ENCODE measurements around the gene ZBTB22.
A peak's percentile ranks its signal among the peaks of the same experiment; 100 is the strongest.

The ZBTB22 gene

DNA sequence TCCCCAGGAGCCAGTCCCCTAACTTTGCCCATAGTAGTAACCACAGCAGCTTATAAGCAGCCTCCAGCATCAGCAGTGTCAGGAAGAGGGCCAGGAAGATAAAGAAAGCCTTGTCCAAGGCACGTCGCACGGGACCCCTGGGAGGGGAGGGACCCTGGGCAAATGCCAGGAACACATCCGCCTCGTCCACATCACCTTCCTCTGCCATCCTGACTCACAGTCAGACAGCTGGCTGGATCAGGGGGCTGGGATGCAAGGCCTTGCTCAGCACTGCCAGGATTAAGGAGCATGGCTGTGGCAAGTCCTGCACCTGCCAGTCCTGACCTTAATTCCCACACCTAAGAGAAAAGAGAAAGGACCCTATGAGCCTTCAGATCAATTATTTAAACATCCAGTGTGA, 11.5 kb upstream of the ZBTB22 start:
- no peak for DNase-seq

DNA sequence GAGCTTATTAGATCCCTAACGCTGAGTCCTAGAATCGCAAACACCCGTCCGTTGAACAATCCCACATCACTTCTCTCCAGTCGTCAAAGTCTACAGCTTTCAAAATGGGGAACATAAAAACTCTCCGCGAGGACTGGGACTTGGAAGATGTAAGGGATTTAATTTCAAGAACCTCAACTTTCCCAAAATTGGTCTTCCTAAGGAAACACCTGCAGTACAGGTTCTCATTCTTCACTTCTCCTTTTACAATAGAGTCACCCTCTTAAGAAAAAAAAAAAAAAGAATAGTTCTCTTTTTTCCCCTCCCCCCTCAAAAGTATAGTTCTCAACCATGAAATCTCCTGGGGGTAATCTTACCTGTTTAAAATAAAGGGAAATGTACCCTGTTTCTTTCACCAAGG, 6.6 kb upstream of the ZBTB22 start:
- no peak for DNase-seq

DNA sequence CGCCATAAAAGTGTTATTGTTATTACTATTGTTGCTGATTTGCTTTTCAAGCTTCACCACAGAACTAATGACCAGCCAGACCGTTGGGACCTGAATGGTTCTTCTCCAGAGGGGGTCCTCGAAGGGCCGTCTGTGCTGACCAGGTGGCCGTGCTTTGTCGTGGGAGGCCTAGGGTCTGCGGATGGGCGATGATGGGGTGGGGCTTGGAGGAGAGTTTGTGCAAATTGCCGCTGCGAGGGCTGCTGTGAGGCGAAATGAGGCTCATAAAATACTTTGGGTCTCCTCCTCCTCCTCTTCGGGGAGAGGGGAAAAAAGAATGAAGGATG, 6.0 kb upstream of the ZBTB22 start:
- DNase-seq, result peak; percentile 50

DNA sequence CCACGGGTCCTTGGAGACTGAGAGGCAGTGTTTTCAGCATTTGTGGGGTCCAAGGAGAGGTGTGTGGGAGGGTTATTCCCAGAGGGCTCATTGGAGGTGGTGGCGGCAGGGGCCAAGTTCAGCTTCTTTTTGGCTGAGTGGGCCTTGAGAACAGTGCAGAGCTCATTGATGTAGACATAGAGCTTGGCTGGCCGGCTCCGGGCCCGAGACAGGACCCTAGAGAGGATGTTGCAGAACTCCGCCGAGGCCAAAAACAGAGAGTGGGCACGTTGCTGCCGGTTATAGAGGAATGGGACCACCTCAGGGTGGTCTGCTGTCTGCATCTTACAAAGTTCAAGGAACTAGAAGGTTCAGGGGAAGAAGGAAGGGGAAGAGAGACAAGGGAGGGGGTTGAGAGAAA, 3.7 kb upstream of the ZBTB22 start:
- no peak for DNase-seq

DNA sequence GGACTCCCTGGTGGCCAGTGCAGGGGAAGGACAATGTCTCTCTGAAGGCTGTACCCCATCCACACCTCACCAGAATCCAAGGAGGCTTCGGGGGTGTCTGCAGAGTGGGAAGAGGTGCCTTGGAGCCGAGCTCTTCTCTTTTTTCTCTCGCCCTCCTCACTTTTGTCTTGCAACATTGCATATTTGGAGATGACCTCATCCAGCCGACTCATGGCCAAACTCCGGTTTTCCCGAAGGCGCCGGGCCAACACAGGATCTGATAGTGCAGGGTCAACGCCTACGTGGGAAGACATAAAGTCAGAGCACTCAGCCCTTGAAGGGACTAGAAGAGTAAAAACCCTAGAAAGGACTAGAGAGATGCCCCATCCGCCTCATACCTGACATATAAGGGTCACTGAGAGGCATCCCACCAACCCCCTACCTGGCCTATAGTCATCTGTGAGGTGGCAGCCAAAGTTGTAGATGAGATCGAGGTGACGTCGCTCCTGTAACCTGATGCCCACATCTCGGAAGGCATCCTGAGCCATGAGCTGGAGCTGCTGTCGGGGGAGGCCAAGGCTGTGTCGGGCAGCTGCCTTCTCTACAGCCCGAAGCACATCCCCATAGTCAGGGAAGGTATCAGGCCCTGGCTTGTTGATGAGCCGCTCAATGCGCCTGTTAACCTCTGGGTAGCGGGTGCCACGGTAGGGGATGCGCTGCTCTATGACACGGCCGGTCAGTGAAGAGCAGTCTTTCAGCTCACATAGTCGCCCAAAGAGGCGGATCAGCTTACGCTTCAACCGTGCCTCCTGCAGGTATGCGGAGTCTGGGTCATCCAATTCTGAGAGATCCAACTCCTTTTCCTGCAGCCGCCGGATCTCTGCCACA, 3.0 kb upstream of the ZBTB22 start:
- no peak for DNase-seq

DNA sequence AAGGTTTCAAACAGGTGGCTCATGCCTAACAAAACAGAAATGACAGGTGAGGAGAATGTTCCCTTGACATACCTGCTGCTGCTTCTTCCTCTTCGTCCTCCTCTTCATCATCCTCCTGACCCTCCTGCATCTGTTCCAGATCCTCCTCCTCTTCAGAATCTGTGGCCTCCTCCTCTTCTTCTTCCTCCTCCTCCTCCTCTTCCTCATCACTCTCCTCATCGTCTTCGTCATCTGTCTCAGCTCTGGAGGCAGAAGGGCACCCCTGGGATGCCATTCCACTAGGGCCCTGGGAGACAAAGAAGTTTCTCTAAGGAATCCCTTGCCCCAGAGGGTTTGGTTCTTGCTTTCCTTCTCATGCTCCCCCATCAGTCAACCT, 2.4 kb upstream of the ZBTB22 start:
- no peak for DNase-seq

DNA sequence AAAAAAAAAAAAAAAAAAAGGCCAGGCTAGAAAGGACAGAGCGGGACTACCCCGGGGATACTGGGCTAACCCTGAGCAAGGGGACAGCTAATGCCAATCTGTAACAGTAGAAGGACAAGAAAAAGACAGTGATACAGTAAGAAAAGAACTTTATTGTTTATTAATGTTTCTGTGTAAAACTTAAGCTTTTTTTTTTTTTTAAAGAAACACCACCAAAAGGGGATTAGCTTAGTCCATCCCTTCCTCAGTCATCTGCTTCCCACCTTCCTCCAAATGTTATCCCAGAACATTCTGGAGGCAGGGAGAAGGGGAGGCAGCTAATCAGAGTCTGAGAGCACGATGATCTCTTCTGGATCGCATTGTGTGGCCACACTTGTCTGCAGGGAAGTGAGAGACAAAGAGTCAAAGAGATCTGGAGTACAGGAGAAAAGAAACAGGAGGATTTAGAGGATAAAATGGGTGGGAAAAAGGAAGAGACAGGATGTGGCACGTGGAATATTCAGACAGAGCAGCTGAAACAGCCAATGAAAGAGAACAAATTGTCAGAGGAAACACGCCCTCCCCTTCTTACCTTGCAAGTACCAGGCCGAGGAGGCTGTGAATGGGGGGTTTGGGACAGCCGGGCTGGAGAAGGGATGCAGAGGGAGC, 1.0 kb upstream of the ZBTB22 start:
- DNase-seq, result no peak

DNA sequence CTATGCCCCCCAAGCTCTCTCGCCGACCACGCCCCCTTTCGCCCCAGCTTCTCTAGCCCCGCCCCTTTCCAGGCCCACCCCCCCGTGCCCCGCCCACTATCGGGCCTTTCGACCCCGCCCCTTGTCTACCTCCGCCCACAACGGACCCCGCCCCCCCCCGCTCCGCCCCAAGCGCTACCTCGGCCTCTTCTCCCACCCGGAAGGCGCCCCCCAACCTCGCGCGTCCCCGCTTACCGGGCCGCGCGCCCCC, 200 bp downstream of the ZBTB22 start:
- DNase-seq, result no peak

DNA sequence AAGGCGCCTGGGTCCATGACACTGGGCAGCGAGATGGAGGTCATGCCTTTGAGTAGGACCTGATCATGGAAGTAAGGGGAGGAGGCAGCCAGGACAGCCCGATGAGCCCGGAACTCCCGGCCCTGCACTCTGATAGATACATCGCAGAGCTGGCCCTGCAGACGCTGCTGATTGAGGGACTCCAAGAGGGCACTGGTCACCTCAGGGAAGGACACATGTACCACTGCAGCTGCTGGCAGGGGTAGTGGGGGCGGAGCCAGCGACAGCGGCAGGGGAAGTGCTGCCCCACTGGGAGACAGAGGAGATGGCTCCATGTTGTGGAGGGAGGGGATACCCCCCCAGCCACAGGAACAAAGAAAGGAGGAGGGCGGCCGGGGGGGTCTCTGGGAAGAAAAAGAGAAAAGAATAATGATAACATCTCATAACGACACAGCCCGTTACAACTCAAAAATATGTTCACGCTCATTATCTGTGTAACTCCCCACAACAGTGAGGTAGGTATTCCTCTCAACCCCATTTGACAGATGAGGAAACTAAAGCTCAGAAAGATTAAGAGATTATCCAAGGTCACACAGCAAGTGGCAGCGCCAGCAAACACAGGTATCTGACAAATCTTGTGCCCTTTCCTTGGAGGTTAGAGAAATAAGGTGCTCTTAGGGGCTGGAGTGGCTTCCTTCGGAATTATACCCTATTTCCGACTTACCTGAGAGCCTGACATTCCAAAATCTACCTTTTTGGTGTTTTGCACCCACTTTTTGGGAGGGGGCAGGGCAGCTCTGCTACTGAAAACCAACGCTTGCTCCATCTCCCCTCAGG, 733 bp downstream of the ZBTB22 start:
- DNase-seq, result no peak

DNA sequence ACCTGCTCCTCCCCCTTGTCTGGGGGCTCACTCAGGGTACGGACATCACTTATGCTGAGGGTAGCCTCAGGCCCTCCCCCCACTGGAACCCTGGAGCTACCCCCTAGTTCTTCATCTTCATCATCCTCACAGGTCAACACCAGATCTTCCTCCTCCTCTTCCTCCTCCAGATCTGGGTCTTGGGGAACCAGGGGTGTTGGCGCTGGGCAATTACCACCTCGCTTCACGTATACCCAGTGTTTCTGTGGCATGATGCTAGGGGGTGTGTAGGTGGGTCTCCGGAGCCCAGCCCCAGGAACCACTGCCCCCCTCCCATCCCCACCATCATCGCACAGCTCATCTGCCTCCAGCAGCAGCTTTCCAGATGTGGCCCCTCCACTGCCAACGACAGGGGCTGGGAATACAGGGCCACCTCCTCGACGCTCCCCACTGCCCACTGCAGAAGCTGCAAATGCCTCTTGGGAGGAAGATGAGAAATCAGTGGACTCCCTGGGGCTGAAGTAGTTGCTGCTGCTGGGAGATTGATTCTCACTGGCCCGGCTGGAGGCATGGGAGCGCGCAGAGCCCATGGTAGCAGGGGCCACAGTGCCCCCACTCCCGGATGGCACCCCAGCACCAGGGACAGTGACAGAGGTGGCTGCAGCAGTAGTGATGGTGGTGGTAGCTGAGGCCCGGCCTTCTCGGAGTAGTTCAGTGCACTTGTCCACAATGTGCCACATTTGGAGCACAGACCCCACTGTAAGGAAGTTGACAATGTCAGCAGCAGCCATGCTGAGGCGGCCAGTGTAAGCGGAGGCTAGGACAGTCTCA, 1.5 kb downstream of the ZBTB22 start:
- no peak for DNase-seq

DNA sequence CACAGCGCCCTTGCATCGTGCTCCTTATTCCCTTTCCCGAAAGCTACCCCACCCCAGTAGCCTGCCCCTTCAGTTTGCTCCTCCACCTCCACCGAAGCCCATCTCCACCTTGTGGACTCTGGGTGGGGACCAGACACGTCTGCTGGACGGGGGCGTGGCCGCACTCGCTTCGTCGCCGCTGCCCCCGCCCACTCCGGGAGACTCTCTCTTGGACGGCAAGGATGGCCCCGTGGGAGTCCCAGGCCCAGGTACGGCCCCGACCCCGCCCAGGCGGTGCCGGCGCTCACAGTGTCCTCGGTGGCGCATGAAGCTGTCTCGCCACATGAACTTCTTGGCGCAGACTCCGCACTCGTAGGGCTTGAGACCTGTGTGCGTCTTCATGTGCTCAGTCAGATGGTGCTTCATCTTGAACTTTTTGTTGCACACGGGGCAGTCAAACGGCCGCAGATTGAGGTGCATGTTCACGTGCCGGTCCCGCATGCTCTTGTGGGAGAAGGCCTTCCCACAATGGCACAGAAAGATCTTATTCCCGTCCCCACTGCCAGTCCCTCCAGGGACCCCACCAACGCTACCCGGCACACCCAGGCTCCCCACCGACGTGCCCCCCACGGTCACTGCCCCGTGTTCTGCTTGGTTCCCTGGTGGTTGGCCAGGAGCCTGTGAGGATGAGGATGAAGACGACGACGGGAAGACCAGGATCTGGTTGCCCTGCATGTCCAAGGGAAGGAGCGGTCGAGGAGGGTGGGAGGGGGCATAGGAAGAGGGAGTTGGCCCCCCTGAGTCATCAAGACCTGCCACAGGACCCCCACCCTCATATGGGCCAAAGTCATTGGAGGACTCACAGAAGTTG, 2.4 kb downstream of the ZBTB22 start:
- no peak for DNase-seq

DNA sequence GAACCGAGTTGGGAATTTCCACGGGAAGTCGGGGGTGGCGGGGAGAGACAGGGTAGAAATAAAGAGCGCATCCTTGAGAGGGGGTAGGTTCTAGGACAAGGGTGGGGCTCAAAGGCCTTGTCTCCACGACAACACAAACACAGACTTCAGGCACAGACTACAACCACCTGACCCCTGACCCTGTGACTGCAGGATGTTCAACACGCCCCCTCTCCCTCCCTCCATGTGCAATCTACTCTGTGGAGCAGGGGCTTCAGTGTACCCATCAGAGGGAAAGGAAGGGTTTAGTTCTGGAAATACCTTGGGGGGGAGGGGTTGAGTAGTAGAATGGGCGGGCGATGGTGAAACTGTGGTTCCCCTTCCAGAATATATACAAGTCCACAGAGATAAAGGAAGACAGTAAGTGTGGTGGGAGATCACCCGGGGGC, 3.0 kb downstream of the ZBTB22 start:
- peak; percentile 50 for DNase-seq

DNA sequence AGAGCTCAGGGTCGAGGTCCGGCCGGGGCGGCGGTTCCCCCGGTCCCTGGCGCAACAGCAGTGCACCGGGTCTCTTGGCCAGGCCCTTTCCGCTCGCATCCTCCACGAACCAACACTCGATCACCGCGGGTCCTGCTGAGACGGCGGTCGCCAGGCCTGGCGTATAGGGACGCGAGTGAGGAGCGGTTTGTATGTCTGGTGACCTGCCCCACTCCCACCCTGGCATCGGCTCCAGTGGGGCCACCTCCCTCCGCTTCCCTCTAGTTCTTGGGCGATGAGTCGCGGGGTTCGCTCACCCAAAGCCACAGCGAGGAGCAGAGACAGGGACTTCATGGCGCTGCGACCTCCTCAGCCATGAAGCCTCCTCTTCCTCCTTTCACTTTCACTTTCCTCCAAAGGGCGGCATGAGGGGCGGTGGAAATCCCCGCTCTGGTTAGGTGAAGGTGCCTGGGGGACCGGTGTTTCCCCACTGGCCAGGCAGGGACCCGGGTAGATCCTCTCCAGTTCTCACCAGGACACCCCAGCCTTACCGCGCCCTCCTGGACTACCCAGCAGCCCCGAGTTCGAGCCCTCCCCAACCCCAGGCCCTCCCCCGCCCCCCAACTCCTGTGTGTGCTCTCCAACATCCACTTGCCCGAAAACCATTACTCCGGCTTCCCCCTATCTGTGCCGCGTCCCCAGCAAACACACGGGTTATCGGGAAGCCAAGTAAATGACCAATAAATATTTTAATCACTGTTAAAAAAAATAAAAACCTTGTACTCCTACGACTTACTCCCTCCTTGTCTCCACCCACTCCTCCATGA, 3.6 kb downstream of the ZBTB22 start, which contains the start of gene TAPBP:
Gene TAPBP (minus strand): TSS at position 370 of the 806 bp plus-strand sequence. CDS start 37 bp downstream, at position 333.
- peak; percentile 50 for DNase-seq

DNA sequence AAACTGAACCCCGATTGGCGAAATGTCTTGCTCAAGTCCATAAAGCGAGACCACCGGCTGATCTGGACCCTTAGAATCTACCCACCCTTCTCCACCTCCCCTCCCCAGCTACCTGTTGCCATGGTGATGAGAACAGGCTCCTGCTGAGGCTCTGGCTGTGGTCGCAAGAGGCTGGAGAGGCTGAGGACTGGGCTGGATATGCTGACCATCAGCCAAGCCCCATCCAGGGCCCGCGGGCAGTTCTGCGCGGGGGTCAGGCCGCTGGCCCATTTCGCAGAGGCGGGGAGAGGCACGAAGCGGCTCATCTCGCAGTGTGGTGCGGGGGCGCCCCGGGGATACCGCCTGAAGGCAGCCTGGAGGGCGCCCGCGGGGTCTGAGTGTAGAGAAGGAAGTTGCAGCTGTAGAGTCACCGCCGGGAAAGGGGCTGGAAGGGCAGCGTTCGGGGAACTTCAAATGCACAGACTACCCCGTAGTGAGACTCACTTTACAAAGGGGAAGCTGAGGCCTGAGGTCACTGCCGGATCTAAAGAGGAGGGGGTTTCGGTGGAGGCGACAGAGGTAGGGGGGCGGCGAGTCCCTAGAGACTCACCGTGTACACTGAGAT, 4.3 kb downstream of the ZBTB22 start:
- peak; percentile 21 for DNase-seq

DNA sequence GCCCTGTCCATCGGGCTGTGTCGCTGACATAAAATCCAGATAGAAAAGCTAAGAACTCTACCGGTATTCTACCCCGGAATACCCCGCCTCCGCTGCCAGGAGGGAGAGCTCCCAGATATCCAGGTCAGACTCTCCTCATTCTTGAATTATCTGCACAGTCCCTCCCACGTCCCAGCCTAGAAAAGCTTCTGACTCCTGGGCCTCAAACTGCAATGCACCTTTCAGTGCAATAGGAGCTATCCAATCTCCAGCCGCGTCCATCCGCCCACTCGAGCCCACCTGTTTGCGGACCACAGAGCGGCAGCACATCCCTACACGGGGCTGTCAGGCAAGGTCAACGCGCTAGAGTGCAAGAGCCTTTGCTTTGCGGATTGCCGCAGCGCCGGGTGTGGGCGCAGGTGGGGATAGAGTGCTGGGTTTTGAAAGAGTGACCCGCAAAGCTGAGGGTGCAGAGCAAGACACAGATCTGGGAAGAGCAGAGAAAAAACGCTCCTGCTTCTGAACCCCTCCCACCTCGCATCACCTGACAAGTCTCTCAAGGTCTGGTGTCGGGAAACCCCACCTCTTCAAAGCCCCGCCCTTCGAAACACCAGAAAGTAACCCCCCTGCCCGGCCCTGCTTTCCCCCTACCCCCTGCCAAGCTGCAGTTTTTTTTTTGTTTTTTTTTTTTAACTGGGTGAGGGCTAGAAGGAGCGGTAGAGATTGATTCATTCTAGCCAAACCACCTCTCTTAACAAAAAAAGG, 5.0 kb downstream of the ZBTB22 start:
- DNase-seq, result peak; percentile 94

DNA sequence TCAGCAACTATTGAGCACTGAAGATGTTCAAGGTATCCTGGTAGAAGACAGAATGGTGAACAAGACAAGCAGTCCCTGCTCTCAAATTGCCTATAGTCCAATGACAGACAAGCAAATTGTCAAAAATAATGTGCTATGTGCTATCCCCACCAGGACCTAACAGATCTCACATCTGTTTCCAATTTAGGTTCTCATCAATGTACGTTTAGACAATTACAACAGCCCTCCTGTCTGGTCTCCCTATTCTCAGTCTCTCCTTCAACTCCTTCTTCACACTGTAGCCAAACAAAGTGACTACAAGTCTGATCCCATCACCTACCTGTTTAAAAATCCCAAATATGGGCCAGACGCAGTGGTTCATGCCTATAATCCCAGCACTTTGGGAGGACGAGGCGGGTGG, 11.2 kb downstream of the ZBTB22 start:
- DNase-seq, result no peak

DNA sequence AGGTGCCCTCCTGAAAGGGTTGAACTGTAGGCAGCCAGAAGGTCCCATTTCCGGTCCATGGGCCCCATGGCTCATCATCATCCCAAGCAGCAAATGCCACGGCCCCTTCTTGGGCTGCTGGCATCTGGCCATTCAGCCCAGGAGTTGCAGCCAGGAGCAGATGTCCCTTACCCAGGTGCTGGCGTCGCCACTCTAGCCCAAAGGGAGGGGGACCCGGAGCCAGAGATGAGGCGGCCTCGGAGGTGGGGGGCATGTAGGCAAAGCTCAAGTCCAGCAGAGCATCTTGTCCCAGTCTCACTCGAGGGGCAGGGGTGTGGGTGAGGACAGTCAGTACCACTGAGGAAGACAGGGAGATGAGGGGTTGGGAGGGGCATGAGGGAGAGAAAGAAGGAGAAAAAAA, 12.5 kb downstream of the ZBTB22 start:
- peak; percentile 34 for DNase-seq

DNA sequence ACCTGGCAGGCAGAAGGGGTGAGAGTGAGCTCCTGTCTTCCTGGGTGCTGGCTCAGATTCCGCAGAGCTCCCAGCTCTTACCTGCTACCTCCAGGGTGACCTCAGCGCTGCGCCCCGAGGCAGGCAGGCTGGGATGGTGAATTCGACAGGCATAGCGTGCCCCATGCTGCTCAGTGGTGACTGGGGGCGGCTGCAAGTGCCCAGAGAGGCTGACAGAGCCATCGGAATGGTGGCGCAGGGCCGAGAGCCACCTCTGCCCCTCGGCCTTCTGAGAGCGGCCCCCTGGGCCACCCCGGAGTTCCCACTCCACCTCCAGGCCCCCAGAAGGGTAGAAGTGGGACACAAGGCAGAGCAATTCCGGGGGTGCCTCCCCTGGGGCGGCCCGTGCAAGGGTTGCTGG, 13.3 kb downstream of the ZBTB22 start:
- no peak for DNase-seq

DNA sequence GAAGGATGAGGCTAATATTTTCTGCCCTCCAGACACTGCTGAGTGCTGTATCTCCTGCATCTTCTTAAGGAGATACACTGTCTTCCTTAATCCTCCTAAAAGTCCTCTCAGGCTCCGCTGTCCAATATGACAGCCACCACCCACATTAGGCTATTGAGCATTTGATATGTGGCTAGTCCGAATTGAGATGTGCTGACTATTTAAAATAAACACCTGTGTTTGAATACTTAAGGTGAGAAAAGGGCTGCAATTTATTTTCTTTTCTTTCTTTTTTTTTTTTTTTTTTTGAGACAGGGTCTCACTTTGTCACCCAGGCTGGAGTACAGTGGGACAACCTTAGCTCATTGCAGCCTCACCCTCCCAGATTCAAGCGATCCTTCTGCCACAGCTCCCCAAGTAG, 15.7 kb downstream of the ZBTB22 start:
- no peak for DNase-seq
